HEK293T (cell line): ENCODE data around the gene CCDC7.
"Not testable (repeated sequence)": the region's sequence is repeated elsewhere in the genome, so short reads cannot be mapped to it uniquely, and the experiment has no call there.

Experiments
- BHLHE40 ChIP-seq: fragments of 450-650 bp; IDR thresholded peaks from 2 replicates; pipeline ENCODE4 v1.6.1; 2016; ENCODE audit warnings: mild to moderate bottlenecking, moderate library complexity, borderline replicate concordance
- FOXK2 ChIP-seq: fragments of 450-650 bp; IDR thresholded peaks from 2 replicates; pipeline ENCODE4 v1.6.1; 2016; ENCODE audit warnings: mild to moderate bottlenecking
- FOXM1 ChIP-seq: fragments of 450-650 bp; IDR thresholded peaks from 2 replicates; pipeline ENCODE4 v1.6.1; 2017; ENCODE audit warnings: mild to moderate bottlenecking, borderline replicate concordance
- L3MBTL2 ChIP-seq: fragments of 450-650 bp; conservative IDR thresholded peaks from 2 replicates; pipeline ENCODE4 v1.6.1; 2016; ENCODE audit warnings: mild to moderate bottlenecking
- SP1 ChIP-seq: fragments of 450-650 bp; IDR thresholded peaks from 2 replicates; pipeline ENCODE4 v1.6.1; 2017
- ZNF384 ChIP-seq: fragments of 450-650 bp; IDR thresholded peaks from 2 replicates; pipeline ENCODE4 v1.6.1; 2016
- TF ChIP-seq, protein P1 (sequence below): fragments of 450-650 bp; IDR thresholded peaks from 2 replicates; pipeline ENCODE4 v1.6.1; 2016

DNA sequence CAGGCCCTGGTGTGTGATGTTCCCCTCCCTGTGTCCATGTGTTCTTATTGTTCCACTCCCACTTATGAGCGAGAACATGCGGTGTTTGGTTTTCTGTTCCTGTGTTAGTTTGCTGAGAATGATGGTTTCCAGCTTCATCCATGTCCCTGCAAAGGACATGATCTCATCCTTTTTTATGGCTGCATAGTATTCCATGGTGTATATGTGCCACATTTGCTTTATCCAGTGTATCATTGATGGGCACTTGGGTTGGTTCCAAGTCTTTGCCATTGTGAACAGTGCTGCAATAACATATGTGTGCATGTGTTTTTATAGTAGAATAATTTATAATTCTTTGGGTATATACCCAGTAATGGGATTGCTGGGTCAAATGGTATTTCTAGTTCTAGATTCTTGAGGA lies 48.6 kb downstream of the CCDC7 start:
- not testable (repeated sequence) for TF ChIP-seq SP1, FOXM1, BHLHE40, L3MBTL2, ZNF384, FOXK2
- TF ChIP-seq, protein P1, sequence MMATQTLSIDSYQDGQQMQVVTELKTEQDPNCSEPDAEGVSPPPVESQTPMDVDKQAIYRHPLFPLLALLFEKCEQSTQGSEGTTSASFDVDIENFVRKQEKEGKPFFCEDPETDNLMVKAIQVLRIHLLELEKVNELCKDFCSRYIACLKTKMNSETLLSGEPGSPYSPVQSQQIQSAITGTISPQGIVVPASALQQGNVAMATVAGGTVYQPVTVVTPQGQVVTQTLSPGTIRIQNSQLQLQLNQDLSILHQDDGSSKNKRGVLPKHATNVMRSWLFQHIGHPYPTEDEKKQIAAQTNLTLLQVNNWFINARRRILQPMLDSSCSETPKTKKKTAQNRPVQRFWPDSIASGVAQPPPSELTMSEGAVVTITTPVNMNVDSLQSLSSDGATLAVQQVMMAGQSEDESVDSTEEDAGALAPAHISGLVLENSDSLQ, result not testable (repeated sequence)
